Measurements from ENCODE around the gene LRP1B. TPM values are rescaled to one million over a fixed set of nuclear protein-coding genes. Genes with fewer than 3 reads are reported as not detected.
"Not testable (repeated sequence)": the region's sequence is repeated elsewhere in the genome, so short reads cannot be mapped to it uniquely, and the experiment has no call there.

Gene LRP1B
- total and polyA plus RNA-seq, 8 donors, result 0.03 to 1.6 (median 0.84) TPM

DNA sequence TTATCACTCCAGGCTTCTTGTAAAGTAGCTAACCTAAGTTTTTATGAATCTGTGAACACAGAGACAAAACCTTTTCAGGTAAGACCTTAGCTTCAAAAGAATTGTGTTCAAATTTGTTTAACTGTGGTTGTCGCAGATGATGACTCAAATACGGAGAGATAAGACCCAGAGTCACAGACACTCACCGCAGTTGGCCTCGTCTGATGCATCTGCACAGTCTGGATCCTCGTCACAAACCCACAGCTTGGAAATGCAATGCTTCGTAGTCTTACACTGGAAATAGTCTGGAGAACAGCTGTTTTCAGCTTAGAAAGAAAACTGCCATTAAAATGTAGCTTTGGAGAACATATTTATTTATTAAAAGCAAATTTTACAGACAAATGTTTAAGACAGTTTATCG lies 1688.5 kb downstream of the LRP1B start:
- no peaks in the 10 kb centered on the region for H3K4me1 ChIP-seq
- no peaks in the 10 kb centered on the region for H3K36me3 ChIP-seq
- DNase-seq (peak in 1 of 4 donors; percentile 6), ATAC-seq (no peak)
- H3K9me3 ChIP-seq, result no peaks in the 10 kb centered on the region
- intact Hi-C loops (cut with DNase I), result no loop called here
- TF ChIP-seq, protein P1, sequence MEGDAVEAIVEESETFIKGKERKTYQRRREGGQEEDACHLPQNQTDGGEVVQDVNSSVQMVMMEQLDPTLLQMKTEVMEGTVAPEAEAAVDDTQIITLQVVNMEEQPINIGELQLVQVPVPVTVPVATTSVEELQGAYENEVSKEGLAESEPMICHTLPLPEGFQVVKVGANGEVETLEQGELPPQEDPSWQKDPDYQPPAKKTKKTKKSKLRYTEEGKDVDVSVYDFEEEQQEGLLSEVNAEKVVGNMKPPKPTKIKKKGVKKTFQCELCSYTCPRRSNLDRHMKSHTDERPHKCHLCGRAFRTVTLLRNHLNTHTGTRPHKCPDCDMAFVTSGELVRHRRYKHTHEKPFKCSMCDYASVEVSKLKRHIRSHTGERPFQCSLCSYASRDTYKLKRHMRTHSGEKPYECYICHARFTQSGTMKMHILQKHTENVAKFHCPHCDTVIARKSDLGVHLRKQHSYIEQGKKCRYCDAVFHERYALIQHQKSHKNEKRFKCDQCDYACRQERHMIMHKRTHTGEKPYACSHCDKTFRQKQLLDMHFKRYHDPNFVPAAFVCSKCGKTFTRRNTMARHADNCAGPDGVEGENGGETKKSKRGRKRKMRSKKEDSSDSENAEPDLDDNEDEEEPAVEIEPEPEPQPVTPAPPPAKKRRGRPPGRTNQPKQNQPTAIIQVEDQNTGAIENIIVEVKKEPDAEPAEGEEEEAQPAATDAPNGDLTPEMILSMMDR (IDR thresholded peaks at IDR 0.05), result no peak
- no peaks in the 10 kb centered on the region for H3K27me3 ChIP-seq
- no peak overlapping the region for H3K27ac ChIP-seq
- no peak overlapping the region for H3K4me3 ChIP-seq

DNA sequence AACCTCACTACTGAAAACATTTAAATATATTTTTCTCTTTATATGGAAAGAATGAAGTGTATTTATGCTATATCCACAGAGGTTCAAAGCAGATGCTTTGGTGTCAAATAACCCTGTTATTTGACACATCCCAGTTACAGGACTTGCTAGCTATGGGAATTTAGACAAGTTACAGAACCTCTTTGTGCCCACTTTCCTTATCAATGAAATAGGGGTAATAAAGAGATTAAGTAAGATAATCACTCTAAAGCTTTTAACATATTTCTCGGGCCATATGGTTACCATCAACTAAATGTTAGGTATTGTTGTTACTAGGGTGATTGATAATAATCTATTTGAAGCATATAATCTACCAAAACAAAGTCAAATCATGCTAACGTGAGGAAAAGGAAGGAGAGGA lies 1690.0 kb downstream of the LRP1B start:
- Histone ChIP-seq H3K4me1 (no peaks in the 10 kb centered on the region), H3K27ac (no peak overlapping the region), H3K4me3 (no peak overlapping the region), H3K36me3 (no peaks in the 10 kb centered on the region), H3K27me3 (no peaks in the 10 kb centered on the region), H3K9me3 (no peaks in the 10 kb centered on the region)
- DNase-seq (no peak), ATAC-seq (no peak)
- intact Hi-C loops (cut with DNase I), result no loop called here
- TF ChIP-seq, protein P1 (IDR thresholded peaks at IDR 0.05), result no peak

DNA sequence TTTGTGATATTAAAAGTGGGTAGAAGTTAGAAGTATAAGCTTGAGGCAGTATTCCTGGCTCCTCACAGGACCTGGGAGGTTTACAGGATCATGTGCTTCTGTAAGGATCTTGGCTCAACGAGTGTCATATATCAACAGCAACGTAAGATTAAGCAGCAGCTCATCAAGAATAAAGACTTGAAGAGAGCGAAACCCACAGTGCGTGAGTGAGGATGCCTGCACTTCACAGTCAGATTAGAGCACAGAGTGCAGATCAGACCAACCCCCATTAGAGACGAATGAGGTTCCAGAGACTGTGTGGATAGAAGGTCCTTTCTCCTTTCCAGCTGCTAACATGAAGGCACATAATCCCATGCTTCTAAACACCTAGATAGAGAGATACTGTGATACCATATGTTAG lies 1693.9 kb downstream of the LRP1B start:
- no peak for ATAC-seq
- intact Hi-C loops (cut with DNase I), result no loop called here

DNA sequence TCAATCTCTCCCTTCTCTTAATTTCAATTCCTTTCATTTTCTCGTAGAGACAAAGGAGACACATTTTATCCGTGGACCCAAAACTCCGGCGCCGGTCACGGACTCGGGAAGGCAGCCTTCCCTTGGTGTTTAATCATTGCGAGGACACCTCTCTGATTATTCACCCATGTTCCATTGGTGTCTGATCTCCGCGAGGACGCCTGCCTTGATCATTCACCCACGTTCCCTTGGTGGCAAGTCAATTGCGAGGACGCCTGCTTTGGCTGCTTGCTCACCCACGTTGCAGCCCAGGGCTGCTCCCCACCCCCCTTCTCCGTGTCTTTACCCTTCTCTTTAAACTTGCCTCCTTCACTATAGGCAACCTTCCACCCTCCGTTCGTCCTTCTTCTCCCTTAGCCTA lies 1703.8 kb downstream of the LRP1B start:
- ATAC-seq; H3K4me3 ChIP-seq; H3K27ac ChIP-seq; H3K36me3 ChIP-seq; H3K27me3 ChIP-seq; H3K4me1 ChIP-seq; H3K9me3 ChIP-seq; DNase-seq; intact Hi-C loops (cut with DNase I): not testable (repeated sequence)

More for the DNA sequence above, 1693.9 kb downstream of the LRP1B start:
- no peaks in the 10 kb centered on the region for H3K4me1 ChIP-seq
- no peak for DNase-seq
- no peaks in the 10 kb centered on the region for H3K27me3 ChIP-seq
- TF ChIP-seq, protein P1 (IDR thresholded peaks at IDR 0.05), result no peak
- no peak overlapping the region for H3K4me3 ChIP-seq
- no peaks in the 10 kb centered on the region for H3K36me3 ChIP-seq
- H3K9me3 ChIP-seq, result no peaks in the 10 kb centered on the region
- H3K27ac ChIP-seq, result no peak overlapping the region

DNA sequence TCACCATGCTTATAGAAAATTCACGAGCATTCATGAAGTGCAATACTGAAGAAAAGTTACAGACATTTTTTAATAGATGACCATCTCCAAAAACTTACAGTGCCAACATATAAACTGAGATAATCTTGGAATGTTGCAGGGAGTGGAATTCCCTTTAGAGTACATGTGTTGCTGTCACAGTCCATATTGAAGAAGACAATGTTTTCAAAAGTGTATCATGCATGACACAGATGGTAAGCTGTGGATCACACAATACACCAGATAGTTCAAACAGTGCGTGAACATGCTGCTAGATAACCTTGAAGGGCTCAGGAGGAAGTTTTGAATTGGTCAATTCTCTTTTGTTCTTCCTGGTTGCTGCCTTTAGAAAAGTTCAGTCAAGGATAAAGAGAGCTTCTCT lies 1706.3 kb downstream of the LRP1B start:
- DNase-seq, result no peak

DNA sequence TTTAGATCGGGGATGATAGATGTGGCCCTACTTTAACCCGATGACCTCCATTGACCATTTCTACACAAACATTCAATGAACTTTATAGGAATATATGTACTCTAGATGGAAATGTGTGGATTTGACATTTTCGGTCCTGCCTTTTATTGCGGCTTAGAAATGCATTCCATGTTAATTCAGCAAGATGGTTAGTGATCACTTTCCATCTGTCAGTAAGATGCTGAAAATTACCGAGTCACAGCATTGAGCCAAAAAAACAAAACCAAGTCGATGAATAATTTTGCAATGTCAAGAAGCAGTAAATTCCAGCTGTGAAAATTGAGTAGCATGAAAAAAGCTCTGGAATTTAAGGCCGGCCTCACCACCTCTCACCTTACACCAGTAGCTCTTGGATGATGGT lies 1708.1 kb downstream of the LRP1B start:
- no peak for ATAC-seq
- Histone ChIP-seq H3K27ac (no peak overlapping the region), H3K27me3 (no peaks in the 10 kb centered on the region), H3K36me3 (no peaks in the 10 kb centered on the region), H3K9me3 (no peaks in the 10 kb centered on the region), H3K4me1 (no peaks in the 10 kb centered on the region), H3K4me3 (no peak overlapping the region)
- DNase-seq, result no peak
- intact Hi-C loops (cut with DNase I), result no loop called here
- TF ChIP-seq, protein P1 (IDR thresholded peaks at IDR 0.05), result no peak

More for the DNA sequence above, 1706.3 kb downstream of the LRP1B start:
- no peak for ATAC-seq
- Histone ChIP-seq H3K36me3 (no peaks in the 10 kb centered on the region), H3K27ac (no peak overlapping the region), H3K4me1 (no peaks in the 10 kb centered on the region), H3K4me3 (no peak overlapping the region), H3K27me3 (no peaks in the 10 kb centered on the region), H3K9me3 (no peaks in the 10 kb centered on the region)
- TF ChIP-seq, protein P1 (IDR thresholded peaks at IDR 0.05), result no peak
- intact Hi-C loops (cut with DNase I), result no loop called here

Data from left lung (tissue), 10 donors.